Panc1 (cell line): ENCODE measurements around the gene CYTL1. TPM values are rescaled to one million over a fixed set of nuclear protein-coding genes. Genes with fewer than 3 reads are reported as not detected.
"Not testable (repeated sequence)": the region's sequence is repeated elsewhere in the genome, so short reads cannot be mapped to it uniquely, and the experiment has no call there.

Experiments used
- ATAC-seq: fragments of 200-7000 bp; cut with Tn5 transposase; 2 replicates; pipeline ENCODE4 v1.9.1; 2020; ENCODE audit warnings: mild to moderate bottlenecking, moderate library complexity
- Bru-seq: library from RNA; stranded (reverse); fragments of 400-500 nt; gene quantifications from one replicate; lab custom pipeline; 2021; lab: Mats Ljungman, UMichigan
- BruChase-seq, 2 experiments: library from RNA; stranded (reverse); fragments of 400-500 nt; gene quantifications; one replicate each; lab custom pipeline; 2021; lab: Mats Ljungman, UMichigan
- BruUV-seq: library from RNA; stranded (reverse); fragments of 400-500 nt; replicated peaks from 2 replicates; lab custom pipeline; 2021; lab: Mats Ljungman, UMichigan
- CTCF ChIA-PET: fragments of 300-600 bp; sonication (Branson Sonifier 250); formaldehyde crosslinking; loops from one replicate; lab custom pipeline; 2022; ENCODE audit warnings: antibody characterized with exemption; lab: Charles Lee
- POLR2A ChIA-PET: fragments of 300-600 bp; sonication (Branson Sonifier 250); formaldehyde crosslinking; loops from one replicate; lab custom pipeline; 2022; ENCODE audit warnings: antibody characterized with exemption; lab: Charles Lee
- DNase-seq: peaks from one replicate; pipeline ENCODE4 v3.0.0-alpha.2; 2010; ENCODE audit warnings: low read depth, low spot score
- H3K27ac ChIP-seq: 2 replicates; pipeline ENCODE4 v1.5.1; 2011; ENCODE audit warnings: mild to moderate bottlenecking, low read length, inconsistent platforms
- H3K27me3 ChIP-seq: fragments of 200-500 bp; sonication (Bioruptor generic); 2 replicates; pipeline ENCODE4 v1.6.0; 2014; ENCODE audit warnings: low read length, inconsistent platforms; ENCODE audit not compliant: control insufficient read depth, insufficient read depth
- H3K36me3 ChIP-seq: fragments of 200-500 bp; sonication (Bioruptor generic); 2 replicates; pipeline ENCODE4 v1.5.1; 2014; ENCODE audit warnings: inconsistent platforms, mild to moderate bottlenecking, low read length, moderate library complexity; ENCODE audit not compliant: control insufficient read depth, insufficient read depth
- H3K4me1 ChIP-seq: 2 replicates; pipeline ENCODE4 v1.5.1; 2011; ENCODE audit warnings: inconsistent platforms, mild to moderate bottlenecking, low read length, moderate library complexity; ENCODE audit not compliant: control insufficient read depth, insufficient read depth
- H3K4me3 ChIP-seq, 2 experiments: 2 replicates each; pipeline ENCODE4 v1.5.1; 2011 to 2012; ENCODE audit warnings: low read depth in 2 of 2, low read length in 2 of 2, mild to moderate bottlenecking in 2 of 2, inconsistent platforms in 1 of 2, moderate library complexity in 1 of 2
- H3K9me3 ChIP-seq: fragments of 200-500 bp; sonication (Bioruptor generic); 2 replicates; pipeline ENCODE4 v1.5.1; 2014; ENCODE audit warnings: low read depth, mild to moderate bottlenecking, inconsistent platforms, low read length, moderate library complexity; ENCODE audit not compliant: control insufficient read depth, insufficient read depth
- CTCF ChIP-seq: fragments of 450-650 bp; IDR thresholded peaks from 2 replicates; pipeline ENCODE4 v1.5.1; 2017; ENCODE audit warnings: mild to moderate bottlenecking
- POLR2AphosphoS5 ChIP-seq: IDR thresholded peaks from 2 replicates; pipeline ENCODE4 v1.6.1; 2012; ENCODE audit warnings: mild to moderate bottlenecking, low read depth, low read length, moderate library complexity
- REST ChIP-seq, 2 experiments: IDR thresholded peaks; 2 replicates each; pipeline ENCODE4 v1.6.1; 2011 to 2012; ENCODE audit warnings: low read depth in 2 of 2, control low read depth in 1 of 2, low read length in 1 of 2, mild to moderate bottlenecking in 1 of 2, moderate library complexity in 1 of 2; ENCODE audit not compliant: insufficient read depth in 1 of 2
- SIN3A ChIP-seq: IDR thresholded peaks from 2 replicates; pipeline ENCODE4 v1.6.1; 2012; ENCODE audit warnings: low read depth, mild to moderate bottlenecking, low read length, moderate library complexity, borderline replicate concordance; ENCODE audit not compliant: insufficient read depth
- TCF7L2 ChIP-seq: IDR thresholded peaks from 2 replicates; pipeline ENCODE4 v1.6.1; 2011; ENCODE audit warnings: mild to moderate bottlenecking, low read depth, low read length, inconsistent platforms
- in situ Hi-C: cut with HindIII; loops from 2 replicates; pipeline ENCODE4 v1.10.0; 2016; ENCODE audit warnings: low sequenced_read_pairs, low pct_unique_long_range_greater_than_20kb
- intact Hi-C: fragments of 100-400 bp; cut with micrococcal nuclease; formaldehyde crosslinking; loops from one replicate; pipeline ENCODE4 v1.10.0; 2022; ENCODE audit not compliant: unreplicated experiment
- long read RNA-seq: library from polyadenylated mRNA; unstranded; transcript quantifications from one replicate; pipeline ENCODE4 v2.0.0, GENCODE V29; 2021; ENCODE audit not compliant: unreplicated experiment
- polyA plus RNA-seq: library from polyadenylated mRNA; unstranded; fragments of >200 nt; gene quantifications from one replicate; pipeline ENCODE4 v1.2.1, GENCODE V29; 2012; ENCODE audit warnings: missing spikeins; ENCODE audit not compliant: insufficient read length
- total RNA-seq: library from RNA; stranded (reverse); gene quantifications from one replicate; pipeline ENCODE4 v1.2.1, GENCODE V29; 2021; ENCODE audit not compliant: unreplicated experiment

CYTL1 gene, protein sequence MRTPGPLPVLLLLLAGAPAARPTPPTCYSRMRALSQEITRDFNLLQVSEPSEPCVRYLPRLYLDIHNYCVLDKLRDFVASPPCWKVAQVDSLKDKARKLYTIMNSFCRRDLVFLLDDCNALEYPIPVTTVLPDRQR
- not detected for total RNA-seq
- polyA plus RNA-seq = not detected
- not detected for Bru-seq, nascent RNA
- not detected for BruChase-seq, experiment 1, labeled RNA remaining after a 2-hour chase
- BruChase-seq, experiment 2, labeled RNA remaining after a 6-hour chase = not detected
- long read RNA-seq = 0 reads

DNA sequence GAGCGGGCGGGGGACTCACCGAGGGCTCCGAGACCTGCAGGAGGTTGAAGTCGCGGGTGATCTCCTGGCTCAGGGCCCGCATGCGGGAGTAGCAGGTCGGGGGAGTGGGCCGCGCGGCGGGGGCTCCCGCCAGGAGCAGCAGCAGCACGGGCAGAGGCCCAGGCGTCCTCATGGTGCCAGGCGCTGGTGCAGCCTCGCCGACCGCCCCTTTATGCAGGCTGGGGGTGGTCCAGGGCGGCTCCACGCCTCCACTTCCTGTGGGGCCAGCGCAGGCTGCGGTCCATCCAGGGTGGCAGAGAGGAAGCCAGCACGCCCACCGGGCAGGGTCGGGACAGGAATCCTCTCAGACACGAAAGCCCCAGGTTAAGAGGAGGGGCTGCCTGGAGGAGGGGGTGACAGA lies at the start of gene CYTL1:
Gene CYTL1, minus strand, starts transcription at position 185 of the 400 bp plus-strand sequence. Its CDS starts 13 bp downstream, at position 172.
- ChIA-PET POLR2A (no interaction called here), CTCF (no interaction called here)
- Histone ChIP-seq H3K36me3 (no peaks in the 10 kb centered on the region), H3K27ac (no peak within 1 kb of the TSS), H3K4me1 (no peaks in the 10 kb centered on the region), H3K4me3 (no peak within 1 kb of the TSS; a peak in 1 of 4 replicates), H3K27me3 (no peaks in the 10 kb centered on the region), H3K9me3 (no peaks in the 10 kb centered on the region)
- BruUV-seq = no TSS peak
- no peak for TF ChIP-seq REST (IDR thresholded peaks at IDR 0.05; ENCODE audit: insufficient read depth in 1 of 2, low read depth in 2 of 2, low read length in 1 of 2)
- intact Hi-C loops = no loop called here
- in situ Hi-C loops = no loop called here
- ATAC-seq (no peak), DNase-seq (no peak)

DNA sequence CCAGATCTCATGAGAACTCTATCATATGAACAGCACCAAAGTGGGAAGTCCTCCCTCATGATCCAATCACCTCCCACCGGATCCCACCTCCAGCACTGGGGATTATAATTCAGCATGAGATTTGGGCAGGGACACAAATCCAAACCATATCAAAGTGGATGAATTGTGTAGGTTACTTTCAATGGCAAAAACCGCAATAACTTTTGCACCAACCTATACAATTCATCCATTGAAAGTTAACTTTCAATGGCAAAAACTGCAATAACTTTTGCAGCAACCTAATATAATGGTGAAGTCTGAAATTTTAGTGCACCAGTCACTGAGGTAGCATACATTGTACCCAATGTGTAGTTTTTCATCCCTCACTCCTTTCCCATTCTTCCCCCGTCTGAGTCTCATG lies 48.6 kb upstream of the CYTL1 start:
- no peak for TF ChIP-seq SIN3A
- TF ChIP-seq POLR2AphosphoS5 = no peak
- no peak for TF ChIP-seq REST (IDR thresholded peaks at IDR 0.05; ENCODE audit: insufficient read depth in 1 of 2, low read depth in 2 of 2, low read length in 1 of 2)
- no peak for TF ChIP-seq CTCF
- no peak for TF ChIP-seq TCF7L2
- intact Hi-C loops = no loop called here
- Histone ChIP-seq H3K27me3 (no peaks in the 10 kb centered on the region), H3K4me1 (no peaks in the 10 kb centered on the region), H3K36me3 (no peaks in the 10 kb centered on the region), H3K4me3 (no peak overlapping the region), H3K9me3 (no peaks in the 10 kb centered on the region), H3K27ac (no peak overlapping the region)
- DNase-seq (no peak), ATAC-seq (no peak)
- in situ Hi-C loops = no loop called here
- POLR2A ChIA-PET = no interaction called here
- no TSS peak for BruUV-seq
- CTCF ChIA-PET = no interaction called here

DNA sequence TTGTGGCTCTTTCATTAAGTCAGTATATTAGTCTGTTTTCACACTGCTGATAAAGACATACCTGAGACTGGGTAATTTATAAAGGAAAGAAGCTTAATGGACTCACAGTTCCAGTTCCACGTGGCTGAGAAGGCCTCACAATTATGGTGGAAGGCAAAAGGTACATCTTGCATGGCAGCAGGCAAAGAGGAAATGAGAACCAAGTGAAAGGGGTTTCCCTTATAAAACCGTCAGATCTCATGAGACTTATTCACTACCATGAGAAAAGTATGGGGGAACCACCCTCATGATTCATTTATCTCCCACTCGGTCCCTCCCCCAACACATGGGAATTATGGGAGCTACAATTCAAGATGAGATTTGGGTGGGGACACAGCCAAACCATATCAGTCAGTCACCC lies 47.7 kb upstream of the CYTL1 start:
- intact Hi-C loops, H3K9me3 ChIP-seq, H3K36me3 ChIP-seq, in situ Hi-C loops, H3K4me3 ChIP-seq, DNase-seq, H3K4me1 ChIP-seq, POLR2A ChIA-PET, ATAC-seq, H3K27me3 ChIP-seq, BruUV-seq, CTCF ChIA-PET, H3K27ac ChIP-seq: not testable (repeated sequence)
